GM21423 (cell line): ENCODE measurements around the gene TEX9.
"Not testable (repeated sequence)": the region's sequence is repeated elsewhere in the genome, so short reads cannot be mapped to it uniquely, and the experiment has no call there.

Experiments
- ATAC-seq: cut with Tn5 transposase; IDR thresholded peaks from one replicate; pipeline ENCODE4 v1.9.1; 2021; ENCODE audit warnings: mild to moderate bottlenecking, moderate library complexity; ENCODE audit not compliant: unreplicated experiment

The TEX9 gene

DNA sequence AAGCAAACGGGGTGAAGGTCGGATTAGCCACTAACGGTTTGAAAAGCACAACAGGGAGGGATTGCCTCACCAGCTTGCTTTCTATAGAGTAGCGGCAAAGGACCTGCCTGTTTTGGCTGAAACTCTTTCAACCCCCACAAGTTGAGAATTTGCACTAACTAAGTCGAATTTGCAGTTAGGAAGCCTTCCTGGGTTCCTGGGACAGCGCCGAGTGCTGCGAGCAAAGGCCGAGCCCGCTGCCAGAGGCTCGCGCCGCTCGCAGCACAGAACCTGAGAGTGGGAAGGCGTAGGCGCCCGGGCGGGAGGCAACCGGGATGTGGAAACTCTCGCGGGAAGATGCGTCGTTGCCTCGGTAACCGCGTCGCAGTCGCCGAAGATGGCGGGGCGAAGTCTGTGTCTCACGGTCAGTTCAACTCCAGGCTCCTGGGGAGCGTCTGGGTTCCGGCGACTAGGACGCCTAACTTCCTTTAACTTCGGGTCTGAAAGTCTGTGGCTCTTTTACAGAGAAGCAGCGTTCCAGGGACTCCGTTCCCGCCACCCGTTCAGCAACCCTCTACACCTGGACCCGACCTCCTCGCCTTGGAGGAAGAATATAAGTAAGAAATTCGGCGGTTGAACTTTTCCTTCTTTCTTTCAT is at the start of gene TEX9:
Gene TEX9, plus strand, starts transcription at position 352 of the 637 bp plus-strand sequence. Its CDS starts 25 bp downstream, at position 377.
- peak; percentile 97 for ATAC-seq

DNA sequence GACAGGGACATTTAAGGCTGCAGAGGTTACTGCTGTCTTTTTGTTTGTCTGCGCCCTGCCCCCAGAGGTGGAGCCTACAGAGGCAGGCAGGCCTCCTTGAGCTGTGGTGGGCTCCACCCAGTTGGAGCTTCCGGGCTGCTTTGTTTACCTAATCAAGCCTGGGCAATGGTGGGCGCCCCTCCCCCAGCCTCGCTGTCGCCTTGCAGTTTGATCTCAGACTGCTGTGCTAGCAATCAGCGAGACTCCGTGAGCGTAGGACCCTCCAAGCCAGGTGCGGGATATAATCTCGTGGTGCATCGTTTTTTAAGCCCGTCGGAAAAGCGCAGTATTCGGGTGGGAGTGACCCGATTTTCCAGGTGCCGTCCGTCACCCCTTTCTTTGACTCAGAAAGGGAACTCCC is 48.7 kb upstream of the TEX9 start:
- not testable (repeated sequence) for ATAC-seq

DNA sequence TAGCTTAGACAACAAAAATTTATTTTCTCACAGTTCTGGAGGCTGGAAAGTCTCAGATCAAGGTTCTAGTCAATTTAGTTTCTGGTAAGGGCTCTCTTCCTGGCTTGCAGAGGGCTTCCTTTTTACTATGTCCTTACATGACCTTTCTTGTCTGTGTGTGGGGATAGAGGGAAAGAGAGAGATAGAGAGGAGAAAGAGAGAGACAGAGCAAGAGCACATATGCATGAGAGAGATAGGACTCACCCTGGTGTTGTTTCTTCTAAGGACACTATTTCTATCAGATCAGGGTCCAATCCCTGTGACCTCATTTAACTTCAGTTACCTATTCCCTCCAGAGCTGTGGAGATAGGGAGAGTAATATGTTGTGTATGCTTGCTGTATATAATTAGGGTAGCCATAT is 44.9 kb upstream of the TEX9 start:
- ATAC-seq: no peak

DNA sequence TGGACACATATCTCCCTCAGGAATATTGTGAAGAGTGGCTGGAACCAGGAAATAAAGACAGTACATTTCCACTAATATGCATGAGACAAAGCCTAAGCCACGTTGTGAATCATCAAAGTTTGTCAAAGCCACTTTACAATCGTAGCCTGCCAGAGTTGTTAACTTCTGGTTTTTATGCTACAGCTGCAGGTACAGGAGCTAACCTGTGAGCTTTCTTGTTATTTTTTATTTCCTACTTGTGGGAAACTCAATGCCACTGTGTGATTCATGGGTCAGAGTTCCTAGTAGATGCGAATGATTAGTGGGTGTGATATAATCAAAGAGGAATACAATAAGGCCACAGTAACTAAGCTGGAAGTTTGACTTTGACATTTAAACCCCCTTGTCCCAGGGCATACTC is 44.4 kb upstream of the TEX9 start:
- ATAC-seq: no peak

DNA sequence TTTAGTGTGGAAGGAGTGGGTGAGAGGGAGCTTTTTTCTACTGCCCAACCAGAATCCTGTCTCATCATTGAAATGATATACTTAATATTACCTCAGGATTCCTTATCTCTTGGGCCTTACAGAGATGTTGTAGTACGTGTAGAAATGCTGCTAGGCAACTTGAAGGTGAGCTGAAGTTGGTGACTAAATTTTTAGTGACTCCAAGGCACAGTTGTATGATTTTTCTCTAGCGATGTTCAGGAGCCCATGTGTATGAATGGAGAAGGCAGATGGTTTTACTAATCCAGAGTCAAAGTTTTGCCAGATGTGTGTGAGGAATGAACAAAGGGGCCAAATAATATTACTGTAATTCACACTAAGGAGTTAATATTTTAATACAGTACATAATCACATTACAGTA is 42.8 kb upstream of the TEX9 start:
- no peak for ATAC-seq

DNA sequence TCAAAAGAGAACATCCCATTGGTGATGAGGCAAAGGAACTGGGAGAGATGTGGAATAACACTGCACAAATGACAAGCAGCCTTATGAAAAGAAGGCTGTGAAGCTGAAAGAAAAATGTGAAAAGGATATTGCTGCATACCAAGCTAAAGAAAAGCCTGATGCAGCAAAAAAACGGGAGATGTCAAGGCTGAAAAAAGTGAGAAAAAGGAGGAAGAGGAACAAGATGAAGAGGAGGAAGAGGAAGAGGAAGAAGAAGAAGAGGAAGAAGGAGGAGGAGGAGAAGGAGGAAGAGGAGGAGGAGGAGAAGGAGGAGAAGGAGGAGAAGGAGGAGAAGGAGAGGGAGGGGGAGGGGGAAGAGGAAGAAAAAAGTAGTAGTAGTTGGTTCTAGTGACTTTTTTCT is 41.8 kb upstream of the TEX9 start:
- ATAC-seq: no peak

DNA sequence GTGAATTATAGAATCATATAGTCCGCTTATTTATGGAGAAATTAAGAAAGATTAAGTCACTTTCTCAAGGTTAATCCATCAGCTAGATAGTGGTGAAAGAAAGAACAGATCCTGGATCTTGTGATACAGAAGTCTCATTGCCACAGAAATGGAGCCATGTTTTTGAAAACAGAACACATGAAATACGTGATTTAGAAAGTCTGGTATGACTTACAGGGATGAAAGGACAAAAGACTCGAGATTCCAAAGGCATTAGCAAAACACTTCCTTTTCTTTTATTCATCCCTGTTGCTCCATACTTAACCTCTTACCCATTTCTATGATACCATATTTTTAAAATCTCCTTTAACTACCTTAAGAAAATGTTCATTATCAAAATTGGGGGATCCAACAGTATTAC is 40.0 kb upstream of the TEX9 start:
- no peak for ATAC-seq

DNA sequence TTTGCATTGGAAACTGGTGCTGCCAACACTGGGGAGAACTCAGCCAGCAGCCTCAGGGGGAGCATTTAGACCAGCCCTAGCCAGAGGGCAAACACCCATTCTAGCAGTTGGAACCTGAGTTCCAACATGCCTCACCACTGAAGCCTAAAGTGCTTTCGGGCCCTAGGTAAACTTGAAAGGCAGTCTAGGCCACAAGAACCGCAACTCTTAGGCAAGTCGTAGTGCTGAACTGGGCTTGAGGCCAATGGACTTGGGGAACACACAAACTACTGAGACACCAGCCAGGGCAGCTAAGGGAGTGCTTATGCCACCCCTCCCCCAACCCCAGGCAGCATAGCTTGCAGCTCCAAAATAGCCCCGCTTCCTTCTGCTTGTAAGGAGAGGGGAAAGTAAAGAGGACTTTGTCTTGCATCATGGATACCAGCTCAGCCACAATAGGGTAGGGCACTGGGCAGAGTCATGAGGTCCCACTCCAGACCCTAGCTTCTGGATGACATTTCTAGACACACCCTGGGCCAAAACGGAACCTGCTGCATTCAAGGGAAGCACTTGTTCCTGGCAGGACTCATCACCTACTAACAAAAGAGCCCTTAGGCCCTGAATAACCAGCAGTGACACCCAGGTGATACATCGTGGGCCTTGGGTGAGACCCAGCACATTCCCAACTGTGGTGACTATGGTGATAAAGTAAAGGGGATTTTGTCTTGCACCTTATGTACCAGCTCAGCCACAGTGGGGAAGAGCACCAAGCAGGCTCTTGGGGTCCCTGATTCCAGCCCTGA is 37.3 kb upstream of the TEX9 start:
- no peak for ATAC-seq

DNA sequence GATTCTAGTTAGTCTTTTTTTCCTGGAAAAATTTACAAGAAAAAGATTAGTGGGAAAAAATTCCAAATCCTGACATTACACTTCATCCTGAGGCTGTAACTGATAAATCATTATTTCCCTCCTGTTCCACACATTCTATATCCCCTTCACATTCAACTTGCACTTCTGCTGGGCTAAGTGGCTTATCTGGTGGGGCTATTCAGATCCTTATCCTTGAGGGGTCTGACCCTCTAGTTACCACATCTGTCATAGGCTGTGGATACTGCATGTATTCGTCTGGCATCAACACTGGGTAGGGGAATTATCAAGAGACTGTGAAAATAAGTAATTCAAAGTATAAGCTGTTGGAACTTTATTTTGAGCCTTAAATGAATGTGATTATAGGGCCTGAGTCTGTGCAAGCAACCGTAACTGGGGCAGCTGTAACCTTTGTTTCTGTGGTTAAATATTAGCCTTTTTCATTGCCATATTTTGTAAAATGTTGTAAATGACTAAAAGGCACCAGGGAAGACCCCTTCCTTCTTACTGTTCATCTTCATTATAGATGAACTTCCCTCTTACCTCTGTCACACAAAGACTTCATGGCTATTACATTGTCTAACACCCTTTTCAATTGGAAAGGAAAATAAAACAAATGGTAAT is 28.0 kb upstream of the TEX9 start:
- no peak for ATAC-seq

DNA sequence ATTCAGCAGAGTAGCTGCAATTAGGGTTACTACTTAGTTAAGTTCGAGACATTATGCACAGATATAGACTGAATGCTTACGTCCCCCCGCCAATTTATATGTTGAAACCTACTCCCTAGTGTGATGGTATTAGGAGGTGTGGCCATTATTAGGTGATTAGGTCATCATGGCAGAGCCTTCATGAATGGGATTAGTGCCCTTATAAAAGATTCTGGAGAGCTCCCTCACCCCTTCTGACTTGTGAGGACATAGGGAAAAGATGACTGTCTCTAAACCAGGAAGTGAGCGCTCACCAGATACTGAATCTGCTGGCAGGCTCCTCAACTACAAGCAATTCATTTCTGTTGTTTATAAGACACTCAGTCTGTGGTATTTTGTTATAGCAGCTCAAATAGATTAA is 25.6 kb upstream of the TEX9 start:
- no peak for ATAC-seq

DNA sequence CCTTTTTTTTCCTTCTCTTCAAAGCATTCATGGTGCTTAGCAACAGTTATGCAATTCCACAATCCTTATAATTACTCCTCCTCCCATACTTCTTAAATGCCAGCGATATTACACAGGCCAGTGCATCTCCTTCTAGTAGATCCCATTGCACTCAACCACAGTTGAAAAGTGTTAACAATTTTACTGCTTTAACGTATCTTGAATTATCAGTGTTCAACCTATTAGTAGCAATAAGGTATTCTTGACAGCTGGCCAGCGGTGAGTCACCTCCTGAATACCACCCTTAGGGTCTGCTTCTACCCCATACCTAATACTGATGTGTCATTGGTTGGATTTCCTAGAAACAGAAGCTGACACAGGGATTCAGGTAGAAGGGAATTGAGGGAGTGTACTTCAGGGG is 24.0 kb upstream of the TEX9 start:
- ATAC-seq: no peak

DNA sequence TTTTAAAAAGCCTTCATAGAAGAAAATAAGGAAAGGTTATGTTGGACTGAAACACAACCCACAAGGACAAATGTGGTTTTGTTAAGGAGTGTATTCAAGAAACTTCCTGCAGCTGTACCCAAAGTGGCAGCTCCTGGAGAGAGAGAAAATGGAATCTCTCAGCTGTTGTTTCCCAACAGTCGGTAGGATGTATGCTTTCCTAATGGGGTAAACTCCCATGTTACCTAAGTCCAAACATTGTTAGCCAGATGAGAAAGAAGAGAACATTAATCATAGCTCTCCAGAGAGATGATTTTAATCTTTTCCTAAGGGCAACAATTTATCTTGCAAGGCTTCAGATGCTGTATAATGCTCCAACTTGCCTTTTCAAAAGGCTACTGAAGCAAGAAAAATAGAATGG is 22.6 kb upstream of the TEX9 start:
- no peak for ATAC-seq

DNA sequence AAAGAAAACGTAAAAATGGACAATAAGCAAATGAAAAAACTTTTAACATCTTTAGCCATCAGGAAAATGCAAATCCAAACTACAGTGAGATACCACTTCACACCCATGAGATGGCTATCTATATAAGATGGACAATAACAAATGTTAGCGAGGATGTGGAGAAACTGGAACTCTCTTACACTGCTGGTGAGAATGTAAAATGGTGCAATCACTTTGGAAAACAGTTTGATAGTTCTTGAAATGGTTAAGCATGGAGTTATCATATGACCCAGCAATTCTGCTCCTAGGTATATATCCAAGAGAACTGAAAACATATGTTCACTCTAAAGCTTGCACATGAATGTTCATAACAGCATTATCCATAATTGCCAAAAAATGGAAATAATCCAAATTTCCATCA is 21.3 kb upstream of the TEX9 start:
- ATAC-seq: no peak

DNA sequence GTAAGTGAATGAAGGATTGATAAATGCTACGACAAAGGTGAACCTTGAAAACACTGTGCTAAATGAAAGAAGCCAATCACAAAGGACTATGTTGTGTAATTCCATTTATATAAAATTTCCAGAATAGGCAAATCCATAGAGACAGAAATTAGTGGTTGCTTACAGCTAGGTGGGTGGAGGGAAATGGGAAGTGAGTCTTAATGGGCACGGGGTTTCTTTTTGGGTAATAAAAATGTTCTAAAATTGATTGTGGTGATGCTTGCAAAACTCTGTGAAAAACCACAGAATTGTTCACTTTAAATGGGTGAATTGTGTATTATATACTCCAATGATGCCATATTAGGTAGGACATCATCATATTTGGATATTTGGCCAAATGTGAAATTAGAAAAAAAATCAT is 20.9 kb upstream of the TEX9 start:
- no peak for ATAC-seq

DNA sequence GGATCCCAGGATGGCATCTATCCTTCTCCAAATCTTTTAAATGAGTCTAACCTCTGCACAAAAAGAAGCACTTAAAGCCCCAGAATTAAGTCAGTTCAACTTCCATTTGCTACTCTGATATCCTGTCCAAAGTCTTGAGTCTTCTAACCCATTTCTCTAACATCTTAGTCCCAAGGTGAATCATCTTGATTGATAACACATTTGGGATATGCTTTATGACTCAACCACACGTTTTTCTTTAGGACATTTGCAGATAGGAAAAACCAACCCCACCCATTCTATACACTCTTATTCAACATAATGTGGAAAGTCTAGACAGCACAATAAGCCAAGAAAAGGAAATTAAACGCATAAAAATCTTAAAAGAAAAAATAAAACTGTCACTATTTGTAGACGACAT is 18.8 kb upstream of the TEX9 start:
- ATAC-seq: no peak

DNA sequence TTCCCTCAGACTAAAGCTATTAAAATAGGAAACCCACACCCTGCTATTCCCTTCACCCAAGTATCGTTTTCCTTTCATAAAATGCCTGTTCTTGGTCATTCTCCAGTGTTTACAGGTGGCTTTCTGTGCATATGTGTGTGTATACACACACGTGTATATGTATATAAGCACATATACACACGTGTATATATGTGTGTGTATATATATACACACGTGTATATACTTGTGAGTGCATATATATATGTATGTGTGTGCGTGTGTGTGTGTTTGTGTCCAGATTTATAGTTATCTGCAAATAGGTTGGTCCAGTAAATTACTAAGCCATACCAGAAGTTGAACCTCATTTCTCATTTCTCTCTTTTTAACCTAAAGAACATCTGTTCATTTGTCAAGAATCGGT is 15.7 kb upstream of the TEX9 start:
- ATAC-seq: no peak

DNA sequence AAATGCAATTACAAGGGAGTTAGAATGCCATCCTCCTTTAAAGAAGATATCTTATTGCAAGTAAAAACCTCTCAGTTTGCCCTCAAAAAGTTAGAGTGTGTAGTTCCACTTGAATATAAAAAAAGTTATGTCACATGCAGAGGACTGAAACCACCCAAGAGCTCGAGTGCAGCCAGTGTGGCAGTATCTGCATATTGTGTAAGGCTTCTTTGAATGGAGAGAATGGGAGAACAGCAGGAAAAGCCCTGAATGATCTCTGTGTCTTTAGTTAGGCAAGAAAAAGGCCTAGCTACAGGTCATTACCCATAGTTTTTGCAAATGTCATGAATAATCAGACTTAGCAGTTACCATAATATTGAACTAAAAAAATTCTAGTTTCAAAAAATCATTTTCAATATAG is 13.9 kb upstream of the TEX9 start:
- no peak for ATAC-seq

DNA sequence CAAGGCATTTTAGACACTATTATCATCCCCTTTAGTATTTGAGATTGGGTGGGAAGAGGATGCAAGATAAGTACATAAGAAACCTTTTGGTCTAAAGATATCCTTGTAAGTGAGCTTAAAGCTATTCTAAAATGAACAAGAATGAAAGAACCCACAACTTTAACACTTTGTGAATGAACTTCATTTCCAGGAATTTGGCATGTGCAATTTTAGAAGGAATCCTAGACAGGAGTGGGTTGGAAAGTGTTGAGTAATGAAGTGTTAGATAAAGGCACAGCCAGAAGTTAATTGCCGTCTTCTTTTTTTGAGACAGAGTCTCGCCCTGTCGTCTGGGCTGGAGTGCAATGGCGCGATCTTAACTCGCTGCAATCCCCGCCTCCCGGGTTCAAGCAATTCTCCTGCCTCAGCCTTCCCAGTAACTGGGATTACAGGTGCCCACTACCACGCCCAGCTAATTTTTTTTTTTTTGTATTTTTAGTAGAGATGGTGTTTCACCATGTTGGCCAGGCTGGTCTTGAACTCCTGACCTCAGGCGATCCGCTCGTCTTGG is 13.2 kb upstream of the TEX9 start:
- no peak for ATAC-seq

DNA sequence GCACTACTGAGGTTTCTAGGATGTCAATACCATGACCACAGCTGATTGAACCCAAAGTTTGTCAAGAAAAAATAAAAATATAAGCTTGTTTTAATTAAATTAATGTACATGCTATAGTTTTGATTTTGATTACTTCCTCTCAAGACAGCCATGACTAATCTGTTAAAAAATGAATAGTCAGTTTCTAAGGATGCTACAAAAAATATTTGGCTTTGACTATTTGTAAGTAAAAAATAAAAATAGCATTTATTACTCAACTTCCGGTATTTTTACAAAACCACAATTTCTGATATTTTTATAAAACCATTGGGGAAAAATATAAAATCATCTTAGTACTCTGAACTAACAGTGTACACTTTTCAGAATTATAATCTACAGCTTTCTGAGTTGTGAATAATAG is 12.1 kb upstream of the TEX9 start:
- no peak for ATAC-seq

DNA sequence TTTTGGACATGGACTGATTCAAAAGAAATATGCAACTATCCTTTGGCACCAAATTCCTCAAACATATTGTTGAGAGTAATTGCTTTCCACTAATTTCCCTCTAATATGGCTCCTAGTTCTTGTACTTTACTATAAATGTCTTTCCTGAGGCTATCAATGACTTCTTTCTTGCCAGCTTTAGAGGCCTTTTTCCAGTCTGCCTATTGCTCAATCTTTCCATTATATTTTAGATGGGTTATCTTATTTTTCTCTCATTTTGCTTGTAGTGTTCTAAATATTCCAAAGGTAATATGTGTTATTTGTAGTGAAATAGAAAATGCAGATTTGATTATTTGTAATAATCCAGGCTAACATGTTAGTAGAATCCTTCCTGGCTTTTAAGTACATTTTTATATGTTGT is 11.5 kb upstream of the TEX9 start:
- no peak for ATAC-seq

DNA sequence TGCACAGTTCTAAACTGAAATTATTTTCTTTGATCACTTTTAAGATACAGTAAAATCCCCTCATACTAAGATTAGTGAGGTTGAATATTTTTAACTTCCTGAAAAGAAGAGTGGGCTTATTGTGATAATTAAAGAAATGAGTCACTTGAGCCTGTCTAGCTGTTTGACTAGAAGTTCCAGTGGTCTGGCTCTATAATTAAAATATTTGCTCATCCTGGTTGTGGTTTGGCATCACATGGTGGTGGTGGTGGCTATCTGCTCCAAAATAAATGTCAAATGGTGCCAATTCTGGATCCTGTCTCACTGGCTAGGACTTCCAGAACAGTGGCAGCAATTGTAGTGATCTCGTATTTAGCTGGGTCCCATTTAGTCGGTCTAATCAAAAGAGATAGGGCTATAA is 8.6 kb upstream of the TEX9 start:
- ATAC-seq: no peak

DNA sequence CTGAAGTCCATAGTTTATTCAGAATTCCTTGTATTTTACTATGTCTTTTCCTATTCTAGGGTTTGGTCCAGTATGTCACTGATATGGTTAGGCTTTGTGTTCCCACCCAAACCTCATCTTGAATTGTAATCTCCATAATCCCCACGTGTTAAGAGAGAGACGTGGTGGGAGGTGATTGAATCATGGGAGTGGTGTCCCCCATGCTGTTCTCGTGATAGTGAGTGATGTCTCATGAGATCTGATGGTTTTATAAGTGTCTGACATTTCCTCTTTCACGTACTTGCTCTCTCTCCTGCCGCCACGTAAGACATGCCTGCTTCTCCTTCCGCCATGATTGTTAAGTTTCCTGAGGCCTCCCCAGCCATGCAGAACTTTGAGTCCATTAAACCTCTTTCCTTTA is 6.6 kb upstream of the TEX9 start:
- no peak for ATAC-seq
